Measurements from ENCODE around the gene ADGRG6. TPM values are rescaled to one million over a fixed set of nuclear protein-coding genes. Genes with fewer than 3 reads are reported as not detected.
A peak's percentile ranks its signal among the peaks of the same experiment; 100 is the strongest.
"Not testable (repeated sequence)": the region's sequence is repeated elsewhere in the genome, so short reads cannot be mapped to it uniquely, and the experiment has no call there.

The ADGRG6 gene
- total and polyA plus RNA-seq, 10 of the 15 experiments (the other 5 are each of a cell fraction or from before 2014, with no cell fraction given): 0.01 to 0.24 (median 0.13) TPM; not detected in 7

DNA sequence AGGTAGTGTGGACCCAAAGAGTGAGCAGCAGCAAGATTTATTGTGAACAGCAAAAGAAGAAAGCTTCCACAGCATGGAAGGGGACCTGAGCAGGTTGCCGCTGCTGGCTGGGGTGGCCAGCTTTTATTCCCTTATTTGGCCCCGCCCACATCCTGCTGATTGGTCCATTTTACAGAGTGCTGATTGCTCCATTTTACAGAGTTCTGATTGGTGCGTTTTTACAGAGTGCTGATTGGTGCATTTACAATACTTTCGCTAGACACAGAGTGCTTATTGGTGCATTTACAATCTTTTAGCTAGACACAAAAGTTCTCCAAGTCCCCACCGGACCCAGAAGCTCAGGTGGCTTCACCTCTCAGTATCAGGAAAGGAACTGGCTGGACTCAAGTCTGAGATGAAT lies 149.0 kb downstream of the ADGRG6 start:
- H3K4me3 ChIP-seq; in situ Hi-C loops (cut with MboI); H4K20me1 ChIP-seq (ENCODE audit: control insufficient read depth, insufficient read depth); RAD21 ChIA-PET (ENCODE audit: unreplicated experiment); FAIRE-seq; H3K4me2 ChIP-seq (ENCODE audit: control insufficient read depth, insufficient read depth); intact Hi-C loops (cut with micrococcal nuclease; ENCODE audit: unreplicated experiment); H3K9ac ChIP-seq (ENCODE audit: control insufficient read depth, insufficient read depth, low read length); SMC1A ChIA-PET (ENCODE audit: uncharacterized antibody, unreplicated experiment); CTCF ChIA-PET; H3K36me3 ChIP-seq (ENCODE audit: control insufficient read depth in 2 of 2, insufficient read depth in 2 of 2, low read length in 1 of 2); ATAC-seq; H2AFZ ChIP-seq (ENCODE audit: control insufficient read depth, low read depth, low read length); H3K27ac ChIP-seq (ENCODE audit: control insufficient read depth, insufficient read depth); BruUV-seq (replicated peaks); H3K27me3 ChIP-seq (replicated peaks in 1 of 2; ENCODE audit: control insufficient read depth in 2 of 2, insufficient read depth in 2 of 2, low read length in 1 of 2); DNase-seq (ENCODE audit: low read depth, low spot score); H3K9me3 ChIP-seq (replicated peaks; ENCODE audit: control insufficient read depth, insufficient read depth, low read length); H3K79me2 ChIP-seq (ENCODE audit: control insufficient read depth, insufficient read depth, low read length); H3K4me1 ChIP-seq (ENCODE audit: control insufficient read depth, insufficient read depth, low read length); POLR2A ChIA-PET: not testable (repeated sequence)
- TF ChIP-seq NFYB (IDR thresholded peaks at IDR 0.05; ENCODE audit: insufficient read depth, low read depth, low read length): peak; percentile 44; the same call in 1 of the 2 replicates
- WGBS (ENCODE audit: insufficient coverage, insufficient replicate concordance, low lambda C conversion rate, missing lambda C conversion rate): 51% methylated on average over 5 of the region's 5 CpGs

DNA sequence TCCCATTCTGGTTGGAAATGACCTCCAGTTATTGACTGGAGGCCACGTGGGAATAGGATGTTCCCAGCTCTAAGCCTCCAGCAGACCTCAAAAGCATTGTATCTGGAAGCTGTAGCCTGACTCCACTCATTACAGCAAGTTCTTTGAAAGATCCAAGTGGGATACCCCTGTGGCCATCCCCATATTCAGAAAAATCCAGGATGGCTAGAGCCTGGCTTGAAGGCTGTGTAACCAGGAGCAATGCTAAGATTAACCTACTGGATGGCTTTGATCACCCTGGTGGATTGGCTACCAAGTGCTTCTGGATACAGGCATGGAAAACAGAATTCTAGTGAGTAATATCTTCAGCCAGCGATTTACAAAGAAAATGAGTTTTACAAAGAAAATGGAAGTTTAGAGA lies 151.2 kb downstream of the ADGRG6 start:
- Histone ChIP-seq H3K79me2 (ENCODE audit: control insufficient read depth, insufficient read depth, low read length) (no peaks in the 10 kb centered on the region), H4K20me1 (ENCODE audit: control insufficient read depth, insufficient read depth) (no peaks in the 10 kb centered on the region), H3K27ac (ENCODE audit: control insufficient read depth, insufficient read depth) (no peak overlapping the region), H3K9me3 (replicated peaks; ENCODE audit: control insufficient read depth, insufficient read depth, low read length) (no peaks in the 10 kb centered on the region), H3K27me3 (replicated peaks in 1 of 2; ENCODE audit: control insufficient read depth in 2 of 2, insufficient read depth in 2 of 2, low read length in 1 of 2) (no peaks in the 10 kb centered on the region; a peak in 1 of 4 replicates), H3K9ac (ENCODE audit: control insufficient read depth, insufficient read depth, low read length) (no peak overlapping the region), H3K4me2 (ENCODE audit: control insufficient read depth, insufficient read depth) (no peak overlapping the region), H2AFZ (ENCODE audit: control insufficient read depth, low read depth, low read length) (no peak overlapping the region), H3K4me3 (no peak overlapping the region), H3K36me3 (ENCODE audit: control insufficient read depth in 2 of 2, insufficient read depth in 2 of 2, low read length in 1 of 2) (no peaks in the 10 kb centered on the region), H3K4me1 (ENCODE audit: control insufficient read depth, insufficient read depth, low read length) (no peaks in the 10 kb centered on the region)
- CTCF ChIA-PET: no interaction called here
- DNase-seq (ENCODE audit: low read depth, low spot score): no peak
- TF ChIP-seq NFIC (IDR thresholded peaks at IDR 0.05; ENCODE audit: low read depth, low read length) (no peak), JUND (IDR thresholded peaks at IDR 0.05; ENCODE audit: low read depth, low read length) (no peak), EED (IDR thresholded peaks at IDR 0.05; ENCODE audit: low read depth) (no peak), NFYA (IDR thresholded peaks at IDR 0.05; ENCODE audit: borderline replicate concordance, low read depth, low read length) (no peak), BRCA1 (IDR thresholded peaks at IDR 0.05; ENCODE audit: low read depth, low read length) (no peak), CEBPB (IDR thresholded peaks at IDR 0.05; ENCODE audit: borderline replicate concordance in 1 of 2, low read depth in 2 of 2, low read length in 2 of 2) (no peak), IKZF1 (conservative IDR thresholded peaks at IDR 0.05) (no peak), ZNF622 (IDR thresholded peaks at IDR 0.05) (no peak)
- TF ChIP-seq, protein P1, sequence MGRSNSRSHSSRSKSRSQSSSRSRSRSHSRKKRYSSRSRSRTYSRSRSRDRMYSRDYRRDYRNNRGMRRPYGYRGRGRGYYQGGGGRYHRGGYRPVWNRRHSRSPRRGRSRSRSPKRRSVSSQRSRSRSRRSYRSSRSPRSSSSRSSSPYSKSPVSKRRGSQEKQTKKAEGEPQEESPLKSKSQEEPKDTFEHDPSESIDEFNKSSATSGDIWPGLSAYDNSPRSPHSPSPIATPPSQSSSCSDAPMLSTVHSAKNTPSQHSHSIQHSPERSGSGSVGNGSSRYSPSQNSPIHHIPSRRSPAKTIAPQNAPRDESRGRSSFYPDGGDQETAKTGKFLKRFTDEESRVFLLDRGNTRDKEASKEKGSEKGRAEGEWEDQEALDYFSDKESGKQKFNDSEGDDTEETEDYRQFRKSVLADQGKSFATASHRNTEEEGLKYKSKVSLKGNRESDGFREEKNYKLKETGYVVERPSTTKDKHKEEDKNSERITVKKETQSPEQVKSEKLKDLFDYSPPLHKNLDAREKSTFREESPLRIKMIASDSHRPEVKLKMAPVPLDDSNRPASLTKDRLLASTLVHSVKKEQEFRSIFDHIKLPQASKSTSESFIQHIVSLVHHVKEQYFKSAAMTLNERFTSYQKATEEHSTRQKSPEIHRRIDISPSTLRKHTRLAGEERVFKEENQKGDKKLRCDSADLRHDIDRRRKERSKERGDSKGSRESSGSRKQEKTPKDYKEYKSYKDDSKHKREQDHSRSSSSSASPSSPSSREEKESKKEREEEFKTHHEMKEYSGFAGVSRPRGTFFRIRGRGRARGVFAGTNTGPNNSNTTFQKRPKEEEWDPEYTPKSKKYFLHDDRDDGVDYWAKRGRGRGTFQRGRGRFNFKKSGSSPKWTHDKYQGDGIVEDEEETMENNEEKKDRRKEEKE (IDR thresholded peaks at IDR 0.05): no peak
- TF ChIP-seq, protein P2, sequence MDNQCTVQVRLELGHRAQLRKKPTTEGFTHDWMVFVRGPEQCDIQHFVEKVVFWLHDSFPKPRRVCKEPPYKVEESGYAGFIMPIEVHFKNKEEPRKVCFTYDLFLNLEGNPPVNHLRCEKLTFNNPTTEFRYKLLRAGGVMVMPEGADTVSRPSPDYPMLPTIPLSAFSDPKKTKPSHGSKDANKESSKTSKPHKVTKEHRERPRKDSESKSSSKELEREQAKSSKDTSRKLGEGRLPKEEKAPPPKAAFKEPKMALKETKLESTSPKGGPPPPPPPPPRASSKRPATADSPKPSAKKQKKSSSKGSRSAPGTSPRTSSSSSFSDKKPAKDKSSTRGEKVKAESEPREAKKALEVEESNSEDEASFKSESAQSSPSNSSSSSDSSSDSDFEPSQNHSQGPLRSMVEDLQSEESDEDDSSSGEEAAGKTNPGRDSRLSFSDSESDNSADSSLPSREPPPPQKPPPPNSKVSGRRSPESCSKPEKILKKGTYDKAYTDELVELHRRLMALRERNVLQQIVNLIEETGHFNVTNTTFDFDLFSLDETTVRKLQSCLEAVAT (IDR thresholded peaks at IDR 0.05): no peak
- POLR2A ChIA-PET: no interaction called here
- WGBS (ENCODE audit: insufficient coverage, insufficient replicate concordance, low lambda C conversion rate, missing lambda C conversion rate): 3% methylated on average over 2 of the region's 2 CpGs
- RAD21 ChIA-PET (ENCODE audit: unreplicated experiment): no interaction called here
- ATAC-seq: no peak
- no peak for FAIRE-seq
- SMC1A ChIA-PET (ENCODE audit: uncharacterized antibody, unreplicated experiment): no interaction called here
- in situ Hi-C loops (cut with MboI) (no loop called here), intact Hi-C loops (cut with micrococcal nuclease; ENCODE audit: unreplicated experiment) (no loop called here)
- no TSS peak for BruUV-seq (replicated peaks)
